GM21529 (cell line): ENCODE data around the gene FBXL19.

Source experiments
- ATAC-seq: cut with Tn5 transposase; IDR thresholded peaks from one replicate; pipeline ENCODE4 v1.9.1; 2021; ENCODE audit not compliant: unreplicated experiment

FBXL19 gene

DNA sequence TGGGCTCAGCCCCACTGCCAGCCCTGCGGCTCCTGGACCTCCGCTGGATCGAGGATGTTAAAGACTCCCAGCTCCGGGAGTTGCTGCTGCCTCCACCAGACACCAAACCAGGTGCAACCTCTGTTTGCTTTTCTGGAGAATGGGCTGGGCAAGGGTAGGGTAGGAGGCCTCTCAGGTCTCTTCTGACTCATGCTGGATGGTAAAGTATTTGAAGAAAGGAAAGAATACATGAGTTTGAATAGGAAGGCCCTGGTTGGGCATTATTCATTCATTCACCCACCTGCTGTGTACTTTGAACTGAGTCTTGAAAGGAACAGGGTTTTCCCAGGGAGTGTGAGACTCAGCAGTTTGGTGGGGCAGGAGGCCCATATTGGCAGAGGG, 19.0 kb downstream of the FBXL19 start:
- no peak for ATAC-seq

GRCh38 chr16:30944352-30944751, 21.0 kb downstream of the FBXL19 start:
- ATAC-seq, result no peak

- no peak for ATAC-seq
Measured at GRCh38 chr16:30946671-30947540, 23.5 kb downstream of the FBXL19 start.

GRCh38 chr16:30947541-30947858, 24.1 kb downstream of the FBXL19 start:
- no peak for ATAC-seq

- peak; percentile 23 for ATAC-seq
Measured at GRCh38 chr16:30947859-30948666, 24.7 kb downstream of the FBXL19 start.

DNA sequence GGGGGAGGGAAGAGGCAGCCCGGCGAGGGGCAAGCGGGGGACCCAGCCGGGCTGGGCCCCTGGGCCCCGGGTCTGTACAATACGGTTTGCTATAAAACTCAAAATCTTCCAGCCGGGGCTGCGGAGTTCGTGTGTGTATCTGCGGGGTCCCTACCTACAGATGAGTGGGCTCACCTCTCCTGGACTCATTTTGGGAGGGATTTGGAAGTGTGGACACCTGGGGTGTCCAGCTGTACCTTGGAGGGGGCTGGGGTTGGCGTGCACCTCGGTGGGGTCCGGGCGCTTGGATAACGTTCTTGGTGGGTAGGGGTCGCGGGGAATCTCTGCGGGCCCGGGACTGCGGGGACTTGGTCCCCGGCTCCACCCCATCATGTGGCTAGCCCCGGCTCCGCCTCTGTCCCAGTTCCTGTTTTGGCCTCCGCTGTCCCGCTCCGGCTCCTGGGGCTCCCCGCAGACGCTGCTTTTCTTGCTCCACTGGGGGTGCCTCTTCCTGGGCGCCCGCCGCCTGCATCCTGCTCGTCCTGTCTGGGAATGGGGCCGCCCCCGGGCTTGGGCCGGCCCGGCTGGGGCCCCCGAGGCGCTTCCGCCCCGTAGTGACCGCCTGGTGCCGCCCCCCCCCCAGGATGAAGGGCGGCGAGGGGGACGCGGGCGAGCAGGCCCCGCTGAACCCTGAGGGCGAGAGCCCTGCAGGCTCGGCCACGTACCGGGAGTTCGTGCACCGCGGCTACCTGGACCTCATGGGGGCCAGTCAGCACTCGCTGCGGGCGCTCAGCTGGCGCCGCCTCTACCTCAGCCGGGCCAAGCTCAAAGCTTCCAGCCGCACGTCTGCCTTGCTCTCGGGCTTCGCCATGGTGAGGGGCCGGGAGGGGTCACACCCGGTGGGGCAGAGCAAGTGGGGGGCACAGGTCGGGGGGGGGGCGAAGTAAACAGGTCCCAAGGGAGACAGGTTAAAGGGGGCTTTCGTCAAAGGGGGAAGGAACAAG, 25.6 kb downstream of the FBXL19 start, which contains the start of gene ORAI3:
Gene ORAI3, plus strand, starts transcription at position 402 of the 983 bp plus-strand sequence. Its CDS starts 222 bp downstream, at position 624.
- ATAC-seq, result peak; percentile 64

- peak; percentile 53 for ATAC-seq
Measured at GRCh38 chr16:30949650-30950515, 26.5 kb downstream of the FBXL19 start.

DNA sequence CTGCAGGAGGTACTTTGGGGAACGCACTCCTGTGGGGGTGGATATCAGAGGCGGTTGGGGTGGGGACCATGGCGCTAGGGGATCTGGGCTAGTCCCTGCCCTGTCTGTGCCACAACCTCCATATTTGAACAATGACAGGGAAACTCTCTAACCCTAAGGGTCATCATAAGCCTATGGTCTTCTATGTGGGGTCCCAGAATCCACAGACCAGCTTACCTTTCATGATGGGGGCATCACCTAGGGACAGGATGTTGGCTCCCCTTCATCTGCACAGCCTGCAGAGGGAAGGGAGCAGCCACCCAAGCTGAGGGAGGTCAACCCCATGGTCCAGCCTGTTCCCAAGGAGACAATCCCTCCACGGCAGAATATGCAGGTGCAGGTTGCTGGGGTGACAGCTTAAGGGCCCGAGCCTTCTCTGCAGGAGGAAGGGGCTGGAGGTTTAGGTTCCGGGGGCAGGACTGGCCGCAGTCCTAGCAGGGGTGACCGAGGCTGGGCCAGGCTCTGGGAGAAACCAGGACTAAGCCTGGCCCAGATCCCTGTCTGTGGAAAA, 27.2 kb downstream of the FBXL19 start:
- no peak for ATAC-seq

DNA sequence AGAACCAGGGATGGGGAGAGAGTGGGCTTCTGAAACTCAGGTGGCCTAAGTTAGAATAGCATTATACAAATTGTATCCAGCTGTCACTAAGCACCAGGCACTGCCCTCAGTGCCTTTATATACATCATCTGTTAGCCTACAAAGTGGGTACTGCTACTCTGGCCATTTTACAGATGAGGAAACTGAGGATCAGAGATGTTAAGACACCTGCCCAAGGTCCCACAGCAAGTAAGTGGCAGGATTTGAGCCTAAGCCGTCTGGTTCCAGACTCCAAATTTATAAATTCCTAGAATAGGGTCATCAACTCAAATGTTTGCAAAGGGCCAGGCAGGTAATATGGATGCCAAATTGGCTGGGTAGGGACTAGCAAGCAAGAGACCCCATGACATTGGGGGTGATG, 27.8 kb downstream of the FBXL19 start:
- ATAC-seq, result no peak

- no peak for ATAC-seq
Measured at GRCh38 chr16:30951750-30952149, 28.4 kb downstream of the FBXL19 start.

DNA sequence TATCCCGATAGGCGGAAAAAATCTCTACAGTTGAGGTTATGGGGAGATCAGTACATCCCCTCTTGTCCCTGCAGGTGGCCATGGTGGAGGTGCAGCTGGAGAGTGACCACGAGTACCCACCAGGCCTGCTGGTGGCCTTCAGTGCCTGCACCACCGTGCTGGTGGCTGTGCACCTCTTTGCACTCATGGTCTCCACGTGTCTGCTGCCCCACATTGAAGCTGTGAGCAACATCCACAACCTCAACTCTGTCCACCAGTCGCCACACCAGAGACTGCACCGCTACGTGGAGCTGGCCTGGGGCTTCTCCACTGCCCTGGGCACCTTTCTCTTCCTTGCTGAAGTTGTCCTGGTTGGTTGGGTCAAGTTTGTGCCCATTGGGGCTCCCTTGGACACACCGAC, 29.7 kb downstream of the FBXL19 start:
- ATAC-seq, result no peak

DNA sequence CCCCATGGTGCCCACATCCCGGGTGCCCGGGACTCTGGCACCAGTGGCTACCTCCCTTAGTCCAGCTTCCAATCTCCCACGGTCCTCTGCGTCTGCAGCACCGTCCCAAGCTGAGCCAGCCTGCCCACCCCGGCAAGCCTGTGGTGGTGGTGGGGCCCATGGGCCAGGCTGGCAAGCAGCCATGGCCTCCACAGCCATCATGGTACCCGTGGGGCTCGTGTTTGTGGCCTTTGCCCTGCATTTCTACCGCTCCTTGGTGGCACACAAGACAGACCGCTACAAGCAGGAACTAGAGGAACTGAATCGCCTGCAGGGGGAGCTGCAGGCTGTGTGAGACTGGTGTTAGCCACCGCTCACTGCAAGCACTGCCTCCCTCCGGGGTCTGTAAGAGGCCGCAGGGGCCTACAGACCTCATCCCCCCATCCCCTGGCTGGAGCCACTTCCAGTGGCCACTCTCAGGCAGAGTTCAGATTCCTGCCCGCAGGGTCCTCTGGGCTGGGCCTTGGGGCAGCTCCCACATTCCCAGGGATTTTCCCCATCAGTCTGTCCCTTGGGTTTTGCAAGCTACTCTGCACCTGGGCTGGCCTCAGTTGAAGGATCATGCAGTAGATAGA, 30.2 kb downstream of the FBXL19 start:
- no peak for ATAC-seq

DNA sequence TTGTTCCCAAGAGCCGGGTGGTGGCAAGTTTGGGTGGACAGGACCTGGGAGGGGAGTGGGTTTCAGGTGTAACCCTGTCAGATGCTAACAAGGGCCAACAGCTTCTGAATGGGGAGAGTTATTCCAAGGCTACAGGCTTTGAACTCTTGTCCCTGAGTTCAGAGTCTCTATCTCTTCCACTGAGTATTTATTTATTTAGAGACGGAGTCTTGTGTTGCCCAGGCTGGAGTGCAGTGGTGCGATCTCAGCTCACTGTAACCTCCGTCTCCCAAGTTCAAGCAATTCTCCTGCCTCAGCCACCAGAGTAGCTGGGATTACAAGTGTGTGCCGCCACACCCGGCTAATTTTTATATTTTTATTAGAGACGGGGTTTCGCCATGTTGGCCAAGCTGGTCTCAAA, 31.6 kb downstream of the FBXL19 start:
- no peak for ATAC-seq

GRCh38 chr16:30956601-30957455, 33.5 kb downstream of the FBXL19 start:
- peak; percentile 54 for ATAC-seq

DNA sequence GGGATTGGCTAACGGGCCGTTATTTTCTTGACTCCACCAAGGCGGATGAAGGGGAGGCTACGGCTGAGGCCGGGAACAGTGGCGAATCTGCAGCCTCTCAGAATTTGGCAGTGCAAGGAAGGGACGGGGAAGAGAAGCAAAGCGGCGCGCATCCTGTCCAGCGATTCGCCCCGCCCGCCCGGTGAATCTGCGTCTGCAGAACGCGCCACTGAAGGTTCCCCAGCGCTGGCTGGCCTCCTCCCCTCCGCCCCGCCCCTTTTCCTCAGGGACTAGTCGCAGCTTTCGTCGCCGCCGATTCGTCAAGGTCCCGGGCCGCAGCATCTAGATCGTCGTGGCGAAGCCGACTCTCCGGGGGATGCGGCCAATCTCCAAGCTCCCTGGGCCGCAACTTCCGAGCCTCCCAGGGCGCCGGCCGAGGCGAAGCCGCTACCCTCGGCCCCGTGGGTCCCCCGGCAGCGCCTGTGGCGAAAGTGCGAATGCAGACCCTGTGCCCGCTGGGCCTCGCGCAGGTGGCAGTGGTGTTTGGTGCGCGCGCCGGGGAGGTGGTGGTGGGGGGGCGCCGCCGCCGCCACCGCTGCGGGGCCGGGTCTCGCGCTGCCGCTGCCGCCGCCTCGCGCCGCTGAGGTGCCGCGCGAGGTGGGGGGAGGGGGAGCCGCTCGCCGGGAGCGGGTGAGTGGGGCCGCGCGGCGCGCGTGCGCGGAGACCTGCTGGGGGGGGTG, 34.2 kb downstream of the FBXL19 start, which contains the start of gene SETD1A:
Gene SETD1A, plus strand, starts transcription at position 299 of the 719 bp plus-strand sequence. CDS start 978 bp downstream, outside the sequence.
- ATAC-seq, result peak; percentile 72

GRCh38 chr16:30958175-30959079, 35.1 kb downstream of the FBXL19 start:
- ATAC-seq, result peak; percentile 31
